HG02938 (cell line): ENCODE data around the gene SEH1L.
"Not testable (repeated sequence)": the region's sequence is repeated elsewhere in the genome, so short reads cannot be mapped to it uniquely, and the experiment has no call there.

ENCODE experiments used
- ATAC-seq: cut with Tn5 transposase; IDR thresholded peaks from one replicate; pipeline ENCODE4 v1.9.1; 2021; ENCODE audit warnings: mild to moderate bottlenecking, moderate library complexity; ENCODE audit not compliant: unreplicated experiment

SEH1L gene

GRCh38 chr18:12947285-12948049 lies at the start of gene SEH1L:
Gene SEH1L (plus strand): TSS chr18:12948011. CDS start chr18:12948122, 111 bp downstream.
- ATAC-seq: peak; percentile 66

GRCh38 chr18:12901208-12901607 lies 46.6 kb upstream of the SEH1L start:
- not testable (repeated sequence) for ATAC-seq

- ATAC-seq: no peak
These were observed 43.7 kb upstream of the SEH1L start for GRCh38 chr18:12904012-12904516.

- ATAC-seq: no peak
These were observed 41.7 kb upstream of the SEH1L start for GRCh38 chr18:12906119-12906518.

GRCh38 chr18:12906773-12907172 lies 41.0 kb upstream of the SEH1L start:
- ATAC-seq: no peak

GRCh38 chr18:12907258-12907925 lies 40.4 kb upstream of the SEH1L start:
- ATAC-seq: no peak

GRCh38 chr18:12908706-12909105 lies 39.1 kb upstream of the SEH1L start:
- no peak for ATAC-seq

- no peak for ATAC-seq
These were observed 36.5 kb upstream of the SEH1L start for GRCh38 chr18:12911025-12911928.

GRCh38 chr18:12911929-12912703 lies 35.7 kb upstream of the SEH1L start:
- no peak for ATAC-seq

GRCh38 chr18:12921178-12921577 lies 26.6 kb upstream of the SEH1L start:
- ATAC-seq: peak; percentile 61

GRCh38 chr18:12922266-12922665 lies 25.5 kb upstream of the SEH1L start:
- ATAC-seq: no peak

- no peak for ATAC-seq
These were observed 23.2 kb upstream of the SEH1L start for GRCh38 chr18:12924616-12925015.

GRCh38 chr18:12928206-12928605 lies 19.6 kb upstream of the SEH1L start:
- no peak for ATAC-seq

- ATAC-seq: no peak
These were observed 19.2 kb upstream of the SEH1L start for GRCh38 chr18:12928641-12929040.

- no peak for ATAC-seq
These were observed 18.2 kb upstream of the SEH1L start for GRCh38 chr18:12929477-12930083.

- ATAC-seq: no peak
These were observed 17.4 kb upstream of the SEH1L start for GRCh38 chr18:12930376-12930775.

GRCh38 chr18:12930908-12931307 lies 16.9 kb upstream of the SEH1L start:
- ATAC-seq: no peak

- no peak for ATAC-seq
These were observed 14.5 kb upstream of the SEH1L start for GRCh38 chr18:12933327-12933726.

GRCh38 chr18:12934454-12935071 lies 13.2 kb upstream of the SEH1L start:
- ATAC-seq: no peak

- ATAC-seq: no peak
These were observed 8.6 kb upstream of the SEH1L start for GRCh38 chr18:12939162-12939561.
